WTC11 (cell line): Measurements from ENCODE around the gene RBP5. TPM values are rescaled to one million over a fixed set of nuclear protein-coding genes. Genes with fewer than 3 reads are reported as not detected.

Experiments used
- ATAC-seq: fragments of 200-7000 bp; cut with Tn5 transposase; 2 replicates; pipeline ENCODE4 v1.10.0; 2021; ENCODE audit warnings: mild to moderate bottlenecking, moderate library complexity
- CTCF ChIA-PET: fragments of 300-600 bp; sonication (Branson Sonifier 250); formaldehyde crosslinking; loops from one replicate; lab custom pipeline; 2021; ENCODE audit warnings: antibody characterized with exemption; lab: Charles Lee
- POLR2A ChIA-PET: fragments of 350-600 bp; sonication (Branson Sonifier 250); formaldehyde crosslinking; loops from one replicate; lab custom pipeline; 2021; ENCODE audit warnings: antibody characterized with exemption; lab: Charles Lee
- DNase-seq: peaks from one replicate; pipeline ENCODE4 v3.0.0; 2021; ENCODE audit warnings: low spot score
- H3K27ac Mint-ChIP-seq: 2 replicates; pipeline ENCODE4 v1.8.0; 2021; ENCODE audit warnings: mixed read lengths
- H3K27me3 Mint-ChIP-seq: 2 replicates; pipeline ENCODE4 v1.8.0; 2021; ENCODE audit warnings: low read depth, mild to moderate bottlenecking, moderate library complexity, mixed read lengths
- H3K36me3 Mint-ChIP-seq: 2 replicates; pipeline ENCODE4 v1.8.0; 2021; ENCODE audit warnings: mixed read lengths
- H3K4me1 Mint-ChIP-seq: 2 replicates; pipeline ENCODE4 v1.8.0; 2022; ENCODE audit warnings: mixed read lengths
- H3K4me3 Mint-ChIP-seq: 2 replicates; pipeline ENCODE4 v1.8.0; 2021; ENCODE audit warnings: mild to moderate bottlenecking, moderate library complexity, mixed read lengths
- H3K9me3 Mint-ChIP-seq: 2 replicates; pipeline ENCODE4 v1.8.0; 2021; ENCODE audit warnings: mixed read lengths
- CREM ChIP-seq: sonication (generic); formaldehyde crosslinking; IDR thresholded peaks from 2 replicates; pipeline ENCODE4 v1.8.1; 2022; ENCODE audit warnings: mild to moderate bottlenecking, missing genetic modification reagents, moderate library complexity
- FOXJ3 ChIP-seq: sonication (generic); formaldehyde crosslinking; IDR thresholded peaks from 2 replicates; pipeline ENCODE4 v1.9.0; 2021; ENCODE audit warnings: missing genetic modification reagents, mild to moderate bottlenecking, borderline replicate concordance
- FOXP1 ChIP-seq: sonication (generic); formaldehyde crosslinking; IDR thresholded peaks from 2 replicates; pipeline ENCODE4 v1.8.0; 2022; ENCODE audit warnings: missing genetic modification reagents, mild to moderate bottlenecking, moderate library complexity, borderline replicate concordance
- HMGA2 ChIP-seq: fragments of 250-450 bp; sonication (Bioruptor Pico); IDR thresholded peaks from 2 replicates; pipeline ENCODE4 v1.4.0; 2021; ENCODE audit warnings: mild to moderate bottlenecking, moderate library complexity
- NR1H2 ChIP-seq: sonication (generic); formaldehyde crosslinking; IDR thresholded peaks from 2 replicates; pipeline ENCODE4 v1.9.0; 2021; ENCODE audit warnings: mild to moderate bottlenecking, moderate library complexity, missing genetic modification reagents
- NR3C1 ChIP-seq: sonication (generic); formaldehyde crosslinking; conservative IDR thresholded peaks from 2 replicates; pipeline ENCODE4 v1.8.1; 2023; ENCODE audit warnings: low read depth, mild to moderate bottlenecking, missing genetic modification reagents
- OVOL2 ChIP-seq: fragments of 250-450 bp; sonication (Bioruptor Pico); IDR thresholded peaks from 2 replicates; pipeline ENCODE4 v1.9.0; 2021; ENCODE audit warnings: mild to moderate bottlenecking, borderline replicate concordance
- RELA ChIP-seq: sonication (generic); formaldehyde crosslinking; IDR thresholded peaks from 2 replicates; pipeline ENCODE4 v1.8.1; 2022; ENCODE audit warnings: missing genetic modification reagents, mild to moderate bottlenecking, borderline replicate concordance
- SMAD4 ChIP-seq: sonication (generic); formaldehyde crosslinking; IDR thresholded peaks from 2 replicates; pipeline ENCODE4 v1.8.0; 2022; ENCODE audit warnings: mild to moderate bottlenecking, missing genetic modification reagents
- SP1 ChIP-seq: sonication (generic); formaldehyde crosslinking; conservative IDR thresholded peaks from 2 replicates; pipeline ENCODE4 v1.8.1; 2022; ENCODE audit warnings: missing genetic modification reagents
- TEAD4 ChIP-seq: sonication (generic); formaldehyde crosslinking; IDR thresholded peaks from 2 replicates; pipeline ENCODE4 v1.8.0; 2022; ENCODE audit warnings: mild to moderate bottlenecking, missing genetic modification reagents
- ZNF138 ChIP-seq: sonication (generic); formaldehyde crosslinking; conservative IDR thresholded peaks from 2 replicates; pipeline ENCODE4 v1.8.1; 2022; ENCODE audit warnings: mild to moderate bottlenecking, moderate library complexity, missing genetic modification reagents
- ZNF232 ChIP-seq: sonication (generic); formaldehyde crosslinking; IDR thresholded peaks from 2 replicates; pipeline ENCODE4 v1.8.0; 2022; ENCODE audit warnings: mild to moderate bottlenecking, missing genetic modification reagents
- ZNF263 ChIP-seq: sonication (generic); formaldehyde crosslinking; IDR thresholded peaks from 2 replicates; pipeline ENCODE4 v1.8.1; 2022; ENCODE audit warnings: low read depth, mild to moderate bottlenecking, moderate library complexity, missing genetic modification reagents
- ZNF416 ChIP-seq: fragments of 250-450 bp; sonication (Bioruptor Pico); IDR thresholded peaks from 2 replicates; pipeline ENCODE4 v1.9.0; 2021; ENCODE audit warnings: mild to moderate bottlenecking, inconsistent platforms
- ZNF423 ChIP-seq: fragments of 250-450 bp; sonication (Bioruptor Pico); IDR thresholded peaks from 2 replicates; pipeline ENCODE4 v2.1.2; 2022; ENCODE audit warnings: mild to moderate bottlenecking, moderate library complexity
- ZNF671 ChIP-seq: fragments of 250-450 bp; sonication (Bioruptor Pico); IDR thresholded peaks from 2 replicates; pipeline ENCODE4 v1.8.0; 2021; ENCODE audit warnings: mild to moderate bottlenecking
- total RNA-seq: library from RNA; stranded (reverse); gene quantifications from 3 replicates; pipeline ENCODE4 v1.2.3, GENCODE V29; 2021
- TF ChIP-seq, protein P1 (sequence below): fragments of 250-450 bp; sonication (Bioruptor Pico); IDR thresholded peaks from 2 replicates; pipeline ENCODE4 v2.1.2; 2022; ENCODE audit warnings: mild to moderate bottlenecking, moderate library complexity
- TF ChIP-seq, protein P2 (sequence below): sonication (generic); formaldehyde crosslinking; IDR thresholded peaks from 2 replicates; pipeline ENCODE4 v1.8.1; 2022; ENCODE audit warnings: low read depth, mild to moderate bottlenecking, moderate library complexity, missing genetic modification reagents, borderline replicate concordance
- TF ChIP-seq, protein P3 (sequence below): sonication (generic); formaldehyde crosslinking; conservative IDR thresholded peaks from 2 replicates; pipeline ENCODE4 v1.8.1; 2023; ENCODE audit warnings: mild to moderate bottlenecking, low read depth, missing genetic modification reagents, moderate library complexity
- TF ChIP-seq, protein P4 (sequence below): fragments of 250-450 bp; sonication (Bioruptor Pico); IDR thresholded peaks from 2 replicates; pipeline ENCODE4 v1.8.0; 2021; ENCODE audit warnings: mild to moderate bottlenecking
- TF ChIP-seq, protein P5 (sequence below): sonication (generic); formaldehyde crosslinking; IDR thresholded peaks from 2 replicates; pipeline ENCODE4 v1.8.0; 2022; ENCODE audit warnings: mild to moderate bottlenecking, missing genetic modification reagents
- TF ChIP-seq, protein P6 (sequence below): sonication (generic); formaldehyde crosslinking; IDR thresholded peaks from 2 replicates; pipeline ENCODE4 v1.8.0; 2023; ENCODE audit warnings: missing genetic modification reagents, mild to moderate bottlenecking, borderline replicate concordance

The RBP5 gene
- total RNA-seq, 1 experiment from 2014 or later, result 4.1 TPM

DNA sequence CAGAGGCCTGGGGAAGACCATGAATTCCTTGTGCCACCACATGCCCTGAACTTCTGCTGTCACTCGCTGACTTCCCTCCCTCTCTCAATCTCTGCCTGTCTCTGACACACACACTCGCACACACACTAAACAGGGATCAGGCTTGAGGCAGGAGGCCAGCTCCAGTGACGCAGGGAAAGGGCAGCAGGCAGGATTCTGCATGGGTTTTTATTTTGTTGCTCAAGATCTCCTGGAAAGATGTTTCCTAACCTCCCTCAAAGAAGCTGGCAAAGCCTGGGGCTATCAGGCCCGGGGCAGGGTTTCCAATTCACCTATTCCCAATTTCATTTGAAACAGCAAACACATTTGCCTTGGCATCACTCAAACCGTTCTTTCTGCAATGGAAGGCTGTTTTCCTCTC is 33.1 kb upstream of the RBP5 start:
- CTCF ChIA-PET, result interaction anchor here (0.6 to 2.7 kb wide), 7 partner anchors 9 to 133 kb away, joined by 3 to 17 read pairs (median 13); partner anchors contain the start of genes C1RL, C1S and PEX5
- ATAC-seq (no peak), DNase-seq (no peak)
- no peak overlapping the region for H3K27ac Mint-ChIP-seq
- peaks cover 44% of the 10 kb centered on the region for H3K27me3 Mint-ChIP-seq
- peaks cover 12% of the 10 kb centered on the region for H3K36me3 Mint-ChIP-seq
- POLR2A ChIA-PET, result no interaction called here
- peaks cover 29% of the 10 kb centered on the region for H3K9me3 Mint-ChIP-seq
- H3K4me3 Mint-ChIP-seq, result no peak overlapping the region
- TF ChIP-seq, protein P1, sequence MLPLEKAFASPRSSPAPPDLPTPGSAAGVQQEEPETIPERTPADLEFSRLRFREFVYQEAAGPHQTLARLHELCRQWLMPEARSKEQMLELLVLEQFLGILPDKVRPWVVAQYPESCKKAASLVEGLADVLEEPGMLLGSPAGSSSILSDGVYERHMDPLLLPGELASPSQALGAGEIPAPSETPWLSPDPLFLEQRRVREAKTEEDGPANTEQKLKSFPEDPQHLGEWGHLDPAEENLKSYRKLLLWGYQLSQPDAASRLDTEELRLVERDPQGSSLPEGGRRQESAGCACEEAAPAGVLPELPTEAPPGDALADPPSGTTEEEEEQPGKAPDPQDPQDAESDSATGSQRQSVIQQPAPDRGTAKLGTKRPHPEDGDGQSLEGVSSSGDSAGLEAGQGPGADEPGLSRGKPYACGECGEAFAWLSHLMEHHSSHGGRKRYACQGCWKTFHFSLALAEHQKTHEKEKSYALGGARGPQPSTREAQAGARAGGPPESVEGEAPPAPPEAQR (CRISPR knock-in tag), result no peak
- TF ChIP-seq ZNF423 (CRISPR knock-in tag) (no peak), TEAD4 (CRISPR knock-in tag) (no peak), ZNF232 (no peak), CREM (CRISPR knock-in tag) (no peak), RELA (CRISPR knock-in tag) (no peak), FOXP1 (no peak), ZNF263 (CRISPR knock-in tag) (no peak), SMAD4 (no peak), SP1 (CRISPR knock-in tag) (no peak), OVOL2 (no peak), NR1H2 (no peak), ZNF138 (CRISPR knock-in tag) (no peak), FOXJ3 (no peak), NR3C1 (CRISPR knock-in tag) (no peak), ZNF416 (no peak)
- TF ChIP-seq, protein P2, sequence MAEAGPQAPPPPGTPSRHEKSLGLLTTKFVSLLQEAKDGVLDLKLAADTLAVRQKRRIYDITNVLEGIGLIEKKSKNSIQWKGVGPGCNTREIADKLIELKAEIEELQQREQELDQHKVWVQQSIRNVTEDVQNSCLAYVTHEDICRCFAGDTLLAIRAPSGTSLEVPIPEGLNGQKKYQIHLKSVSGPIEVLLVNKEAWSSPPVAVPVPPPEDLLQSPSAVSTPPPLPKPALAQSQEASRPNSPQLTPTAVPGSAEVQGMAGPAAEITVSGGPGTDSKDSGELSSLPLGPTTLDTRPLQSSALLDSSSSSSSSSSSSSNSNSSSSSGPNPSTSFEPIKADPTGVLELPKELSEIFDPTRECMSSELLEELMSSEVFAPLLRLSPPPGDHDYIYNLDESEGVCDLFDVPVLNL (CRISPR knock-in tag), result no peak
- TF ChIP-seq, protein P3, sequence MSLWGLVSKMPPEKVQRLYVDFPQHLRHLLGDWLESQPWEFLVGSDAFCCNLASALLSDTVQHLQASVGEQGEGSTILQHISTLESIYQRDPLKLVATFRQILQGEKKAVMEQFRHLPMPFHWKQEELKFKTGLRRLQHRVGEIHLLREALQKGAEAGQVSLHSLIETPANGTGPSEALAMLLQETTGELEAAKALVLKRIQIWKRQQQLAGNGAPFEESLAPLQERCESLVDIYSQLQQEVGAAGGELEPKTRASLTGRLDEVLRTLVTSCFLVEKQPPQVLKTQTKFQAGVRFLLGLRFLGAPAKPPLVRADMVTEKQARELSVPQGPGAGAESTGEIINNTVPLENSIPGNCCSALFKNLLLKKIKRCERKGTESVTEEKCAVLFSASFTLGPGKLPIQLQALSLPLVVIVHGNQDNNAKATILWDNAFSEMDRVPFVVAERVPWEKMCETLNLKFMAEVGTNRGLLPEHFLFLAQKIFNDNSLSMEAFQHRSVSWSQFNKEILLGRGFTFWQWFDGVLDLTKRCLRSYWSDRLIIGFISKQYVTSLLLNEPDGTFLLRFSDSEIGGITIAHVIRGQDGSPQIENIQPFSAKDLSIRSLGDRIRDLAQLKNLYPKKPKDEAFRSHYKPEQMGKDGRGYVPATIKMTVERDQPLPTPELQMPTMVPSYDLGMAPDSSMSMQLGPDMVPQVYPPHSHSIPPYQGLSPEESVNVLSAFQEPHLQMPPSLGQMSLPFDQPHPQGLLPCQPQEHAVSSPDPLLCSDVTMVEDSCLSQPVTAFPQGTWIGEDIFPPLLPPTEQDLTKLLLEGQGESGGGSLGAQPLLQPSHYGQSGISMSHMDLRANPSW (CRISPR knock-in tag), result no peak
- TF ChIP-seq, protein P4, sequence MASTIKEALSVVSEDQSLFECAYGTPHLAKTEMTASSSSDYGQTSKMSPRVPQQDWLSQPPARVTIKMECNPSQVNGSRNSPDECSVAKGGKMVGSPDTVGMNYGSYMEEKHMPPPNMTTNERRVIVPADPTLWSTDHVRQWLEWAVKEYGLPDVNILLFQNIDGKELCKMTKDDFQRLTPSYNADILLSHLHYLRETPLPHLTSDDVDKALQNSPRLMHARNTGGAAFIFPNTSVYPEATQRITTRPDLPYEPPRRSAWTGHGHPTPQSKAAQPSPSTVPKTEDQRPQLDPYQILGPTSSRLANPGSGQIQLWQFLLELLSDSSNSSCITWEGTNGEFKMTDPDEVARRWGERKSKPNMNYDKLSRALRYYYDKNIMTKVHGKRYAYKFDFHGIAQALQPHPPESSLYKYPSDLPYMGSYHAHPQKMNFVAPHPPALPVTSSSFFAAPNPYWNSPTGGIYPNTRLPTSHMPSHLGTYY (CRISPR knock-in tag), result no peak
- peaks cover 4% of the 10 kb centered on the region; the same call in 1 of the 2 replicates for H3K4me1 Mint-ChIP-seq

DNA sequence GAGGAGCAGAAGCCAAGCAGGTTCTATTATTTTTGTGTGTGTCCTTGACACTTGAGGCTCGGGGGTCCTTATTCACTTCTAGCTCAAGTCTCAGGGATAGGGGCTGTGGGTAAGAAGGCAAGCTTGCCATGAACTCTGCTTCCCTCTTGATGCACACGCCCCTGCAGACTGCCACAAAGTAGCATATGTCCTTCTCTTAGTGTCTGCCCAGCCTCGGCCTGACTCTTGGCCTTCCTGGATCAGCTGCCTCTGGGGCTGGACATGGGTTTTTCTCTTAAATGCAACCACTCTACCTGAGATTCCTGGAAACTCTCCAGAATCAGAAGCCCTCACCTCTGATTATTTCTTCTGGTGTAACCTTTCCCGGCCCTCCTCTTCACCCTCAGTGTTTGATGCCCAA is 32.6 kb upstream of the RBP5 start:
- ChIA-PET POLR2A (no interaction called here), CTCF (interaction anchor here (1.1 to 2.7 kb wide), 4 partner anchors 20 to 100 kb away, joined by 4 to 15 read pairs (median 11); partner anchors contain the start of genes C1S and PEX5)
- ATAC-seq (no peak), DNase-seq (no peak)
- H3K4me3 Mint-ChIP-seq, result no peak overlapping the region
- peaks cover 8% of the 10 kb centered on the region for H3K36me3 Mint-ChIP-seq
- peaks cover 4% of the 10 kb centered on the region; the same call in 1 of the 2 replicates for H3K4me1 Mint-ChIP-seq
- H3K9me3 Mint-ChIP-seq, result peaks cover 24% of the 10 kb centered on the region
- no peak overlapping the region for H3K27ac Mint-ChIP-seq
- peaks cover 40% of the 10 kb centered on the region for H3K27me3 Mint-ChIP-seq
- TF ChIP-seq, protein P5, sequence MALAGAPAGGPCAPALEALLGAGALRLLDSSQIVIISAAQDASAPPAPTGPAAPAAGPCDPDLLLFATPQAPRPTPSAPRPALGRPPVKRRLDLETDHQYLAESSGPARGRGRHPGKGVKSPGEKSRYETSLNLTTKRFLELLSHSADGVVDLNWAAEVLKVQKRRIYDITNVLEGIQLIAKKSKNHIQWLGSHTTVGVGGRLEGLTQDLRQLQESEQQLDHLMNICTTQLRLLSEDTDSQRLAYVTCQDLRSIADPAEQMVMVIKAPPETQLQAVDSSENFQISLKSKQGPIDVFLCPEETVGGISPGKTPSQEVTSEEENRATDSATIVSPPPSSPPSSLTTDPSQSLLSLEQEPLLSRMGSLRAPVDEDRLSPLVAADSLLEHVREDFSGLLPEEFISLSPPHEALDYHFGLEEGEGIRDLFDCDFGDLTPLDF, result no peak
- TF ChIP-seq HMGA2 (CRISPR knock-in tag) (no peak), ZNF232 (no peak), ZNF671 (no peak)
- TF ChIP-seq, protein P6, sequence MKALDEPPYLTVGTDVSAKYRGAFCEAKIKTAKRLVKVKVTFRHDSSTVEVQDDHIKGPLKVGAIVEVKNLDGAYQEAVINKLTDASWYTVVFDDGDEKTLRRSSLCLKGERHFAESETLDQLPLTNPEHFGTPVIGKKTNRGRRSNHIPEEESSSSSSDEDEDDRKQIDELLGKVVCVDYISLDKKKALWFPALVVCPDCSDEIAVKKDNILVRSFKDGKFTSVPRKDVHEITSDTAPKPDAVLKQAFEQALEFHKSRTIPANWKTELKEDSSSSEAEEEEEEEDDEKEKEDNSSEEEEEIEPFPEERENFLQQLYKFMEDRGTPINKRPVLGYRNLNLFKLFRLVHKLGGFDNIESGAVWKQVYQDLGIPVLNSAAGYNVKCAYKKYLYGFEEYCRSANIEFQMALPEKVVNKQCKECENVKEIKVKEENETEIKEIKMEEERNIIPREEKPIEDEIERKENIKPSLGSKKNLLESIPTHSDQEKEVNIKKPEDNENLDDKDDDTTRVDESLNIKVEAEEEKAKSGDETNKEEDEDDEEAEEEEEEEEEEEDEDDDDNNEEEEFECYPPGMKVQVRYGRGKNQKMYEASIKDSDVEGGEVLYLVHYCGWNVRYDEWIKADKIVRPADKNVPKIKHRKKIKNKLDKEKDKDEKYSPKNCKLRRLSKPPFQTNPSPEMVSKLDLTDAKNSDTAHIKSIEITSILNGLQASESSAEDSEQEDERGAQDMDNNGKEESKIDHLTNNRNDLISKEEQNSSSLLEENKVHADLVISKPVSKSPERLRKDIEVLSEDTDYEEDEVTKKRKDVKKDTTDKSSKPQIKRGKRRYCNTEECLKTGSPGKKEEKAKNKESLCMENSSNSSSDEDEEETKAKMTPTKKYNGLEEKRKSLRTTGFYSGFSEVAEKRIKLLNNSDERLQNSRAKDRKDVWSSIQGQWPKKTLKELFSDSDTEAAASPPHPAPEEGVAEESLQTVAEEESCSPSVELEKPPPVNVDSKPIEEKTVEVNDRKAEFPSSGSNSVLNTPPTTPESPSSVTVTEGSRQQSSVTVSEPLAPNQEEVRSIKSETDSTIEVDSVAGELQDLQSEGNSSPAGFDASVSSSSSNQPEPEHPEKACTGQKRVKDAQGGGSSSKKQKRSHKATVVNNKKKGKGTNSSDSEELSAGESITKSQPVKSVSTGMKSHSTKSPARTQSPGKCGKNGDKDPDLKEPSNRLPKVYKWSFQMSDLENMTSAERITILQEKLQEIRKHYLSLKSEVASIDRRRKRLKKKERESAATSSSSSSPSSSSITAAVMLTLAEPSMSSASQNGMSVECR (CRISPR knock-in tag), result no peak
